CMK (cell line): ENCODE results near the gene SYMPK.
A peak's percentile ranks its signal among the peaks of the same experiment; 100 is the strongest.
"Not testable (repeated sequence)": the region's sequence is repeated elsewhere in the genome, so short reads cannot be mapped to it uniquely, and the experiment has no call there.

Experiments
- DNase-seq: peaks from one replicate; pipeline ENCODE4 v3.0.0-alpha.2; 2010; ENCODE audit warnings: low read depth

Gene SYMPK

DNA sequence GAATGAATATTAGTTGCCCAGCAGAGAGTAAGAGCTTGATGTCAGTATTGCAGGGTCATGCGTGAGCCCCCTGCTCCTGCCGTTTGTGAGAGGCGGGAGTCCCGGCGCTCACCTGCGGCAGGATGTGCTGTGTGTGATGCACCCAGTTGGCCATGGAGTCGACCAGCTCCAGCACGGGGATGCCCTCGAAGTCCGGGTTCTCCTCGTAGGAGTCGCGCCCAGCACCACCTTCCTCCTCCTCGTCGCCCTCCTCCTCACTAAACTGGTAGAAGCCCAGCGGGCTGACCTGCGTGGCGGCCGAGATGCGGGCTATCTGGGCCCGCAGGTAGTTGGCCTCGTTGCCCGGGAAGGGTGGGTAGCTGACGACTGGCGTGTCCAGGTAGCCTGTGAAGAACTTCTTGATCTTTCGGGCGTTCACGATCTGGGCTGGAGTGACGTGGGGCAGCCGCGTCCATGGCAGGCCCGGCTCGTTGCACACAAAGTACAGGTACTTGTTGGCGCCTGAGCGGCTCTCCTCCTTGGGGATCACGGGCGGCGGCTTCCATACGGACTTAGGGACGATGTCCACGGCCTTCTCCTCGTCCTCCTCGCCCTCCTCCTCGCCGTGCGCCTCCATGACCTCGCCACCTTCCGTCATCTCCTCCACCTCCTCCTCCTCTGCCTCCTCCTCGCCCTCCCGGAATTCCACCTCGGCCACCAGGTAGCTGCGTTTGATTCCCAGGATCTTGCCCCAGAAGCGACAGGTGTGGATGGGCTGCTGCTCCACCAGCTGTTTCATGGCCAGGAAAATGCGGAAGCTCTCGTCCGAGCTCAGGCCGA is 58.6 kb downstream of the SYMPK start:
- no peak for DNase-seq

GRCh38 chr19:45801603-45802175 is 61.3 kb downstream of the SYMPK start:
- DNase-seq: no peak

DNA sequence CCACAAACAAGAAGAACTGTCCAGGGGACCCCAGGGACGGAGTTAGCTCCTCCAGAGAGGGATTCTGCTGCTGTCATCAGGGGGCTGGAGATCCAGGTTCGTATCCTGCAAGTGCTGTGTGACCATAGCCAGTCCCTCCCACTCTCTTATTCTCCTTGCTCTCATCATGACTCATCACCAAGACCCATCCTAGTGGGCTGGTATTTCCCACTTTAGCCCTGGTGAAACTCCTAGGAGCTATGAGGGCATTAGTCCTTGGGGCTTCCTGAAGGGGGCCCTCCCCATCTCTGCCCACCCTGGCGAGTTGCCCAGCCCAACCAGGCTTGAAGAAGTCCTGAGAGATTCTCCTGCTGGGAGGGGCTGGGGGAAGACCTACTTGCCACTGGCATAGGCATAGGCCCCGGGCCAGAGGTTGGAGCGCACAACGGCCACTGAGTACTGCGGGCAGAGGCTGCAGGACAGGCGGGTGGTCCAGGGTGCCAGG is 62.8 kb downstream of the SYMPK start:
- no peak for DNase-seq

DNA sequence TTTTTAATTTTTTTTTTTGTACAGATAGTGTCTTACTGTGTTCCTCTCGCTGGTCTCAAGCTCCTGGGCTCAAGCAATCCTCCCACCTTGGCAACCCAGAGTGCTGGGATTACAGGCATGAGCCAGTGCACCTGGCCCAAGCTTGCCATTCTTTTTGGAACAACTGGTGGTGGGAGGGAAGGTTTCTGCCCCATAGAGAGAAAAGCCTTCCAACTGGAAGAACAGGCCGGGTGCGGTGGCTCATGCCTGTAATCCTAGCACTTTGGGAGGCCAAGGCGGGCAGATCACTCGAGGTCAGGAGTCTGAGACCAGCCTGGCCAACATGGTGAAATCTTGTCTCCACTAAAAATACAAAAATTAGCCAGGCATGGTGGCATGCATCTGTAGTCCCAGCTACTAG is 63.4 kb downstream of the SYMPK start:
- DNase-seq: not testable (repeated sequence)

- DNase-seq: no peak
Measured at GRCh38 chr19:45798995-45799517, 63.9 kb downstream of the SYMPK start.

DNA sequence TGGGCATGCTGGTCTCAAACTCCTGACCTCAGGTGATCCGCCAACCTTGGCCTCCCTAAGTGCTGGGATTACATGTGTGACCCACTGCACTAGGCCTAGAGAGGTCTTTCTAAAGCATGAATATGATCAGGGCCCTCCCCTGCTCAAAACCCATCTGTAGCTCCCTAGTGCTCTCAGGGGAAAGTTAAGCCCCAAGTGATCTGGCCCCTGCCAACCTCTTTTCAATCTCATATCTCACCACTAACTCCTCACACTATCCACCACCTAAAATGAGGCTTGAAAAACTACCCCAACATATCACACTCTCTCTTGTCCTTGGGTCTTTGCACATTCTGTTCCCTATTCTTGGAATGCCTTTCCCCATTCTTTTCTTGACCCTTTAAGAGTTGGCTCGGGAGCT is 68.3 kb downstream of the SYMPK start:
- no peak for DNase-seq

DNA sequence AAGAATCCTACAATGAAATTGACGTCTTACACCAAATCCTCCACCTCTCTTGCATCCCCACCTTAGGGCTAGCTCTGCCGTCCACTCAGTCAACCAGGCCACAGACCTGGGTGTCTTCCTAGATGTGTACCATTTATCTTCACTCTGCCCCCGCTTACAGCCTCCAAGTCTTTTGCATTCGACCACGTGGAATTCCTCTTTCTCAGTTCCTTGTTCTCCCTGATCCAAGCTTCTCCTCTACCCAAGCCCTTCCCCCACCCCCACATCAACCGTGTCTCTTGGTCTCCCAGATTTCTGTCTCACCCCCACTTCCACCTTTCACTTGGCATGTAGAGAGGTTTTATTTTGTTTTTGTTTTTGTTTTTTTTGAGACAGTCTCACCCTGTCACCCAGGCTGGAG is 69.1 kb downstream of the SYMPK start:
- no peak for DNase-seq

GRCh38 chr19:45793178-45793564 is 69.8 kb downstream of the SYMPK start:
- DNase-seq: no peak

DNA sequence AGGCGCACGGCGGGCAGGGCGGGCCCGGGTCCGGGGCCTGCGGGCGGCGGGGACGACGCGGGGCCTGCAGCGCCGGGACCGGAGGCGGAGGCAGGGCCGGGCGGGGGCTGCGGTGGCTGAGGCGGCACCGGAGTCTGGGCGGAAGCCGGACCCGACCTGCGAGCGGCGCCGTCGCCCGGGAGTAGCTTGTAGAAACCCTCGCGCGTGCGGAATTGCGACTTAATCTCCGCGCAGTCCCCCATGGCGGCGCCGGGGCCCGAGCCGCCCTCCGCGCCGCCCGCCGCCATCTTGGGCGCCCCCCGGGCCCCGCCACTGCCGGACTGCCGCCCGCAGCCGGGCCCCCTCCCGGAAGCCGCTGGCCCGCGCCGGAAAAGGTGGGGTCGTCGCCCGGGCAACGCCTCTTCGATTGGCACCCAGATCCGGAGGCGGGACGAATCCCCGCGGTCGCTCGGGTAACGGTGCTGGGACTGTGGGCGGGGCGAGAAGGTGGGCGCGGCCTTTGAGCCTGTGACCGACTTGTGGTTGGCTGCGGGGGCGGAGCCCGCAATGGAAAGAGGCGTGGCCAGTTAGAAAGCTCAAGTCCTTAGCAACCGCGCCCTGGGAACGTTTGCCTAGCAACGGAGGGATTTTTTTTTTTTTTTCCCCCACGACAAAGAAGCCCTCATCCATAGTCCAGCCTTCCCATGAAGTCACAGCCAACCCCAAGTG is 70.3 kb downstream of the SYMPK start, which contains the start of gene DMWD:
TSS of gene DMWD (minus strand) at position 376 of the 708 bp plus-strand sequence. CDS start at position 287, 89 bp downstream.
- DNase-seq: peak; percentile 97

GRCh38 chr19:45791744-45792469 is 71.0 kb downstream of the SYMPK start:
- DNase-seq: no peak

DNA sequence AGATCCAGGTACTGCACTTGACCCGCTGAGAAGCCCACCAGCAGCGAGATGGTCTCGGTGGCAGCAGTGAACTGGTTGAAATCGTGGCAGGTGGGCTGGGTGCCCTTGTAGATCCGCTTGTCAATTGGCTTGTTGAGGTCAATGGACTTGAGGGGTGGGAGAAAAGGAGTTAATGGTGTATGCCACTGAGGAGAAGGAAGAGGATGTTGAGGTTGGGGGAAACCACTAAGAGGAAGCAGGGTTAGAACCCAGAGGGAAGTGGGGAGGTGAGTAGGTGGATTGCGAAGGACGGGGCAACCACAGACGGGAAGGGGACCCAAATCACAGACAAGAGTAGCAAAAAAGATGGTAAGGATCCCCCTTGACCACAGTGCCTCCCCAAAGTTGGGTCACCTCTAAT is 72.0 kb downstream of the SYMPK start:
- DNase-seq: peak; percentile 79

GRCh38 chr19:45789035-45789786 is 73.7 kb downstream of the SYMPK start:
- DNase-seq: no peak

- DNase-seq: no peak
Measured at GRCh38 chr19:45786533-45786894, 76.4 kb downstream of the SYMPK start.

- DNase-seq: no peak
Measured at GRCh38 chr19:45785781-45786532, 77.0 kb downstream of the SYMPK start.

- no peak for DNase-seq
Measured at GRCh38 chr19:45785097-45785496, 77.8 kb downstream of the SYMPK start.

DNA sequence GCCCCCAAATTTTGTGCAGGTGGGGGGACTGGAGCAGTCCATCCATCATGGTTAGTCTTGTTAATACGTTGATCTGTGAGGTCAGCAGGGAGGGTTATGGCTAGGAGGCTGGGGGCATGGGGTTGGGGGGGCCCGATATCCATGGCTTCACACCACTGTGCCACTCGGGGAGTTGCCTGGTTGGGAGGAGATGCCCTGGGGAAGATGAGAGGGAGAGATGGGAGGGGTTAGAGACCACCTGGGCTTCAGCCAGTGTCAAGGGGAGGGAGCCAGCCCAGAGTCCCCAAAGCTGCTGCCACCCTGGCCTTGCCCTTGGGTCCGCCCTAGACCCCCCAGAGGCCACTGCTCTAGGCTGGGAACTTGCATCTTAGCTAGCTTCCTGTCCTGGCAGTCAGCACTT is 78.9 kb downstream of the SYMPK start:
- no peak for DNase-seq

DNA sequence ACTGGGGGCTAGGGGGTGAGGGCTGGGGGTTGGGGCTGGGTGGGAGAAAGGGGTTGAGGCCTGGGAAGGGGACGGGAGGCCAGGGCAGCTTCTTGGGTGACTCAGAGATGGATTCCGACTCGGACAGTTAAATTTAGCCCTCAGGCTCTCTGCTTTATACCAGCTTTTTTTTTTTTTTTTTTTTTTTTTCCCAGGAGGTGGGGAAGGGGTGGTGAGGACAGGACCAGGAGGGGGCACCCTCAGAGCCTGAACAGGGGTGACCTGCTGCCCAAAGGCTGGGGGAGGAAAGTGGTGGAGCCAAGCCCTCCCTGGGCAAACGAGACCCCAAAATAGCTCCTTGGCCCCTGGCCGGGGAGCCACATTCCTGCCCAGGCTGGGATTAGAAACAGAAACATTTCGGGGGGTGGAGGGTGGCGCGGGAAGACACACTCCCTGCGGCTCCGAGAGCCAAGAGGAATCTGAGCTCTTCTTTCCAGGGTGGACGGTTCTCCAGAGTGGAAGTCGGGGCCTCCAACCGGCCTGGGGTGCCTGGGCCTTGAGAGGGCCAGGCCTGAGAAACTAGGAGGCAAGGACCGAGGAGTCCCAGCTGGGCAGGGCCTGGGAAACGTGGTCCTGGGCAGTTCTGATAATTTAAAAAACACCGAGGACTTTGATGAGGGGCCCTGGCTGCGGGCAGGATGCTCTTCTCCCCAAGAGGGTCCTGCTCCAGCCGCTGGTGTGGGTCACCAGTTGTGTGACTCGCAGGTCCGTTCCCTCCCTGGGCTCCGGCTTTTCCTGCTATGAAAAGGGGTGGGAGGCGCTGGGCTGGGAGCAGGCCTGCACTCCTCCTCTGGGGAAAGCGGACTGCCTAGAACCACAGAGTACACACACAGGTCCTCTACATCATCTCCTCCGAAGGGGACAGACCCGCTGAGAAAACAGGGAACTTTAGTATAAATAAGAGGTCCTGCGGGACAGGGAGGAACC is 79.8 kb downstream of the SYMPK start:
- no peak for DNase-seq

DNA sequence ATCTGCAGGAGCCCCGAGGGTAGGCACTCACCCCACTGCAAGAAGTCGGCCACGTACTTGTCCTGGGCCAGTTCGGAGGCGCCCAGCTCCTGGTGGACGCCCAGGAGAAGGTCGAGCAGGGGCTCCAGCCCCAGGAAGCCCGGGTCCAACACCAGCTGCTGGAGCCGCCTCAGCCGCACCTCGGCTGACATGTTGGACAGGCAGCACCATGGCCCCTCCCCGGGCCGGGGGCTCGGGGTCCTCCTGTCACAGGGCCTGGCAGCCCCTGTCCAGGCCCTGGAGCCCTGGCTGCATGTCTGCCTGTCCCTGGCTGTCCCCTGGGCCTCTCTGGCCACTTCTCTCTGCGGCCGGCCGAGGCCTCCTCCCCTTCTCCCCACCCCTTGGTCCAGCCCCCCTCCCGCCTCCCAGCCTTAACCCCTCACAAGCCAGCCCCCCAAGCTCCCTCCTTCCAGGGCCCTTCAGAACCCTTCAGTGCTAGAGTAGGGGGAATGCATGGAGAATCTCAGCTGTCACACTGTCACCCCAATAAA is 80.7 kb downstream of the SYMPK start, which contains the start of gene DMPK:
TSS of gene DMPK (minus strand) at position 329 of the 530 bp plus-strand sequence. CDS start at position 191, 138 bp downstream.
- DNase-seq: no peak
